ENCODE results near the gene TTLL13.
"Not testable (repeated sequence)": the region's sequence is repeated elsewhere in the genome, so short reads cannot be mapped to it uniquely, and the experiment has no call there.

Gene TTLL13

DNA sequence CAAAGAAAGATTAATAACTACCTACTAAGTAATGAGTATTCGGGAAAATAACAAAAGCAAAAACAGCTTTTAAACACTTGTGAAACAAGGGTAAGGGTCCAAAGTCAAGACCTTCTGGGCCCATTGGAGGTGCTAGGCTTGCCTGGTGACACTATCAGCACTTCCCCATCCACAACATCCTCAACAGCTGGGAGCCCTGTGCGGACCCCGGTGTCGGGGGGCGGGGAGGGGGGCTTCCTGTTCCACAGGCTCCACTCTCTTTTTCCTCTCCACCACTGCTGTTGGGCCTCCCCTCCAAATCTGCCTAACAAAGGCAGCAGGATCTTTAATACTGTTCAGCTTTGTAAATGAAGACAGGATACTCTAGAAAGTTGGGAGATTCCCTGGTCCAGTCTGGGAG lies 37.7 kb downstream of the TTLL13 start:
- Histone ChIP-seq H3K36me3 (ENCODE audit: control insufficient read depth, insufficient read depth, low read length) (no peaks in the 10 kb centered on the region), H3K4me3 (ENCODE audit: low read length) (no peak overlapping the region), H3K4me1 (ENCODE audit: control insufficient read depth, insufficient read depth, low read length) (no peaks in the 10 kb centered on the region), H3K9ac (ENCODE audit: low read length) (no peak overlapping the region), H3K27ac (ENCODE audit: low read depth, low read length) (no peak overlapping the region), H3K27me3 (ENCODE audit: control insufficient read depth, insufficient read depth, low read length) (no peaks in the 10 kb centered on the region)

DNA sequence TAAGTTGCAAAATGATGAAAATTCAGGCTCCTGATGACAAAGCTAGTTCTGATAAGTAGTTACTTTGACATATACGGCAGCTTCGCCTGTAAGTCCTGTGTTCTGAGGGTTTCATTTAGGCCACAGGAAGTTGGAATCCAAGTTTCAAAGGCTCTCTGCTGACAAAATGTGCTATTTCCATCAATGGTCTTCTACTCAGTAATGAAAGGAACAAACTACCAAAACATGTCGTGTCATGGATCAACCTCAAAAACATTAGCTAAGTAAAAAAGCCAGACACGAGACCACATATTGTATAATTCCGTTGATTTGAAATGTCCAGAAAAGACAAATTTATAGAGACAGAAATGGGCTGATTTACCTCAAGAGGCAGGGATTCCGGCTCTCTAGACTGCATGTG lies 38.6 kb downstream of the TTLL13 start:
- Histone ChIP-seq H3K9ac (ENCODE audit: low read length) (no peak overlapping the region), H3K4me1 (ENCODE audit: control insufficient read depth, insufficient read depth, low read length) (no peaks in the 10 kb centered on the region), H3K27me3 (ENCODE audit: control insufficient read depth, insufficient read depth, low read length) (no peaks in the 10 kb centered on the region), H3K36me3 (ENCODE audit: control insufficient read depth, insufficient read depth, low read length) (no peaks in the 10 kb centered on the region), H3K4me3 (ENCODE audit: low read length) (no peak overlapping the region), H3K27ac (ENCODE audit: low read depth, low read length) (no peak overlapping the region)

DNA sequence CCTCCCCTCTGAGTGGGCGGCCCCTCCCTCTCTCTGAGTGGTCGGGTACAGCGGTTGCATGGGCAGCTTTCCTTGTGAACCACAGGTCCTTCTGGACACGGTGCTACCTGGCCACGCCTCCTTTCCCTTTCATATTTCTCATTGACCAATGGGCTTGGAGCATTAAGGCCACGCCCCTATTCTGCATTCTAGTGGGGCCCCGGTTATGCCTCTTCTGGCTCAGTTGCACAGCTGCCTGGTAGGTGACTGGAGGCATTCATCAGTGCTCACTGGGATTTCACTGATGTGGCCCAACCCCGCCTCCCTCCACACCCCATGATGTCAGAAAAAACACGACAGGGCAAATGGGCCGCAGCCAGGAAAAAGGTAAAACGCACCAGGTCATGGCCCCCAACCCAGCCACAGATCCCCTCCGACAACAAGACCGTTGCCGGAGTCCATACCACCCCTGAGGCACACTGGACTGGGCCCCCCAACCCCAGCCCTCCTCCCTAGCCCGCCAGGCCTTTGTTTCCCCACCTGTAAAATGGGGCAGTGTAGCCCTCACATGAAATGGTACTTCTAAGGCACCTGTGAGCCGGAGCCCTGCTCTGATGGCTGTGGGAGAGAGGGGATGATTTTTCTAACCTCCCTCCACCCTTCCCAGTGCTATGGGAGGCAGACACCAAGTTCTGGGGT lies 42.5 kb downstream of the TTLL13 start:
- no peaks in the 10 kb centered on the region for H3K36me3 ChIP-seq (ENCODE audit: control insufficient read depth, insufficient read depth, low read length)
- H3K9ac ChIP-seq (ENCODE audit: low read length) = no peak overlapping the region
- no peaks in the 10 kb centered on the region for H3K4me1 ChIP-seq (ENCODE audit: control insufficient read depth, insufficient read depth, low read length)
- no peak overlapping the region for H3K4me3 ChIP-seq (ENCODE audit: low read length)
- H3K27me3 ChIP-seq (ENCODE audit: control insufficient read depth, insufficient read depth, low read length) = no peaks in the 10 kb centered on the region
- H3K27ac ChIP-seq (ENCODE audit: low read depth, low read length) = no peak overlapping the region

DNA sequence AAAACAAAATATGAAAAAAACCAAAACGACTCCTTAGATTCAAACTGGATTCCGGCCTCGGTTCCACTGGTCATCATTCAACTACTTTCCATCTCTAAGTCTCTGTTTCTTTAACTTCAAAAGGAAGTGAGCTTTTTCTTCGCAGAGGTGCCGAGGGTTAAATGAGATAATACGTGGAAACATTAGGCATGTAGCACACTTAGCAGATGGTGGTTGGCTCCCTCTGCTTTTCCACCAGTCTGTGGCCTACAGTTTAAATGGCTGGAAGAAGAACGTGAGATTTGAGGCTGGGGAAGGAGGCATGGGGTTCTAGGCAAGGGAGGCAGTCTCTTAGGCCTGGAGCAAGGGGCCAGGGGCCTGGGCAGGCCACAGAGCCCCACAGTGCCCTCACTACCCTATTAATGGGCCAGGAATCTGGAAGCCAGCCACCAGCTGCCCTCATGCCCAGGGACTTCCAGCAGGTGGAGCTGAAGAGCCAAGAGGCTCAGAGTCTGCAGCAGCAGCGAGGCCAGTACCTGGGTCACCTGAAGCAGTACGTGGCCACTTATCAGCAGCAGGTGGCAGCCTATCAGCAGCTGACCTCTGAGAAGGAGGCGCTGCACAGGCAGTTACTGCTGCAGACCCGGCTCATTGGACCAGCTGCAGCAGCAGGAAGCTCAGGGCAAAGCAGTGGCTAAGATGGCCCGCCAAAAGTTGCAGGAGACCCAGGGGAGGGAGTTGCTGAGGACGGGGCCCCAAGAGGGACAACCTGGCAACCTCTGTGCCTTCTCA lies 43.9 kb downstream of the TTLL13 start:
- H3K9ac ChIP-seq (ENCODE audit: low read length); H3K27me3 ChIP-seq (ENCODE audit: control insufficient read depth, insufficient read depth, low read length); H3K27ac ChIP-seq (ENCODE audit: low read depth, low read length); H3K4me3 ChIP-seq (ENCODE audit: low read length); H3K36me3 ChIP-seq (ENCODE audit: control insufficient read depth, insufficient read depth, low read length); H3K4me1 ChIP-seq (ENCODE audit: control insufficient read depth, insufficient read depth, low read length): not testable (repeated sequence)

DNA sequence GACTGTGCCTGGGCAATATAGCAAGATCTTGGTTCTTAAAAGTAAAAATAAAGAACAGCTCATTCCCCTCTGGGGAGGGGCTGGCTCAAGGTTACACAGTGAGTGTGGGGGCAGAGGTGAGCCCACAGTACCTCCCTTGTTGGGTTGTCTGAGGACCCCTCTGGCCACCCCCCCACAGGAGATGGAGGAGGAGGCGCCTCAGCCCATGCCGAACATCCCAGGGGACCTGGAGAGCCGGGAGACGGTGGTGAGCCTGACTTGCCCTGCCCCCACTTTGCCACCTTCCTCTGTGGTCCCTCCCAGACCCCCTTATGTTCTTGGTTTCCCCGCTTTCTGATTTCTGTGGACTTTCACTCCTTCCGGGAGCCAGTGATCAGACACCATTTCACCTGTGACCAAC lies 44.8 kb downstream of the TTLL13 start:
- no peaks in the 10 kb centered on the region for H3K4me1 ChIP-seq (ENCODE audit: control insufficient read depth, insufficient read depth, low read length)
- no peaks in the 10 kb centered on the region for H3K27me3 ChIP-seq (ENCODE audit: control insufficient read depth, insufficient read depth, low read length)
- H3K36me3 ChIP-seq (ENCODE audit: control insufficient read depth, insufficient read depth, low read length) = no peaks in the 10 kb centered on the region
- no peak overlapping the region for H3K4me3 ChIP-seq (ENCODE audit: low read length)
- no peak overlapping the region for H3K9ac ChIP-seq (ENCODE audit: low read length)
- H3K27ac ChIP-seq (ENCODE audit: low read depth, low read length) = no peak overlapping the region

DNA sequence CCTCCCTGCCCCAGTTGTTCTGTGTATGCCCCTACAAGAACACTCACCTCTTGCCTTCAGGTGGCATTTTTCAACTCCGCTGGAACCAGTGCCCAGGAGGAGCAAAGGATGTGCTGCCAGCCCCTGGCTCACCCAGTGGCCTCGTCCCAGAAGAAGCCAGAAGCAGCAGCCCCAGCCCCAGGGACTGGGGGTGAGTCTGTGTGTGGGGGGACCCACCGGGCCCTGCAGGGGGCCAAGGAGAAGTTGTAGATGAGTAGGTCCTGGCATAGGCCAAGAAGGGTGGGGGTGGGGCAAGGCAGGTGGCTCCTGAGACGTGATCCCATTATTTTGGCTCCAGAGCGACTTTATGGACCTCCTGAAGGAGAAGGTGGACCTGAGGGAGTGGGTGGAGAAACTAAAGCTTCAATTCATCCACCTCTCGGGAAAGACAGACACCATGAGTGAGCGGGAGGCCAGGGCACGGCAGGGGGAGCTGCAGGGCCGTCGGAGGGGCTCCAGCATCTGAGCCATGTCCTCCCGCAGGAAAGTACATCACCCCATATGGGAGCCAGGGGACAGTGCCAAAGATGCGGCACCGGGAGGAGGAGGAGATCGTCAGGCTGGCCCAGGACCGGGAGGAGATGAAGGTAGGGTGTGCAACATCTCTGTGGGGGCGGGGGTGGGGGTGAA lies 45.4 kb downstream of the TTLL13 start:
- H3K27me3 ChIP-seq (ENCODE audit: control insufficient read depth, insufficient read depth, low read length) = no peaks in the 10 kb centered on the region
- H3K4me3 ChIP-seq (ENCODE audit: low read length) = no peak overlapping the region
- H3K27ac ChIP-seq (ENCODE audit: low read depth, low read length) = no peak overlapping the region
- H3K9ac ChIP-seq (ENCODE audit: low read length) = no peak overlapping the region
- no peaks in the 10 kb centered on the region for H3K36me3 ChIP-seq (ENCODE audit: control insufficient read depth, insufficient read depth, low read length)
- H3K4me1 ChIP-seq (ENCODE audit: control insufficient read depth, insufficient read depth, low read length) = no peaks in the 10 kb centered on the region

DNA sequence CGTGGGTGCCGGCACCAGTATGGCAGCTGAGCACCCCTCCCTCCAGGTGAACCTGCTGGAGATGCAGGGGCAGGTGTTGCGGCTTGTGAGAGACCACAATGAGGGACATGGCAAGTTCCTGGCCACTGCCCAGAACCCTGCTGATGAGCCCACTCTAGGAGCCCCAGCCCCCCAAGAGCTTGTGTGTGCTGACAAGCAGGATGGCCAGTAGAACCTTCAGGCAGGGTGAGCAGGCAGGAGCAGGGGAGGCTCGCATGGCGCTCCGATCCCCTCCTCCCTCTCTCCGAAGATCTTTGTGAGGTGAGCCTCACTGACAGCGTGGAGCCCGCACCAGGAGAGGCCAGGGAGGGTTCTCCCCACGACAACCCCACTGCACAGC lies 45.9 kb downstream of the TTLL13 start:
- no peaks in the 10 kb centered on the region for H3K36me3 ChIP-seq (ENCODE audit: control insufficient read depth, insufficient read depth, low read length)
- no peaks in the 10 kb centered on the region for H3K4me1 ChIP-seq (ENCODE audit: control insufficient read depth, insufficient read depth, low read length)
- no peak overlapping the region for H3K27ac ChIP-seq (ENCODE audit: low read depth, low read length)
- no peak overlapping the region for H3K9ac ChIP-seq (ENCODE audit: low read length)
- H3K4me3 ChIP-seq (ENCODE audit: low read length) = no peak overlapping the region
- H3K27me3 ChIP-seq (ENCODE audit: control insufficient read depth, insufficient read depth, low read length) = no peaks in the 10 kb centered on the region

DNA sequence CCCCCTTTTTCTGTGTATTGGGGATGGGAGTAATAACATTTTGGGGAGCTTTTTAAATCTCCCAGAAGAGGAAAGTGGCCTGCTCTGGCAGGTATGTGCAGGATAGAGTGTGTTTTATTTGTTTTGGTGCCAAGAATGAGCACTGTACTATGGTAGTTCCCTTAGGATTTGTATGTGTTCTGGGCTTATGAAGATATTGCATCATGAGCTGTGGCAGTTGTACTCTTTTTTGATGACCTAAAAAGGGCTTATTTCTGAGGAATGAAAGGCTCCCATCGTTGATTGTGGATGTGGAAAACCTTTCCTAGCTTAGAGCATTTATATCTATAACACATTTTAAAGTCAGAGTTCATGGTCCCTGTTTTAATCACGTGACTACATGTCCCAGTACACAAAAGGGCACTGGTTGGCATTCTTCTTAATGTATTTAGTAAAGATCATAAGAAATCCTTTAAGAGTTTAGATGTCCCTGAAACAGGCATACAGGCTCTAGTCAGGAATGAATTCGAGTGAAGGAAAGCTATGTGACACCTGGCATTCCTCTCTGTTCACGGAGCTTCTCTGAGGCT lies 47.0 kb downstream of the TTLL13 start:
- not testable (repeated sequence) for H3K9ac ChIP-seq (ENCODE audit: low read length); H3K36me3 ChIP-seq (ENCODE audit: control insufficient read depth, insufficient read depth, low read length); H3K4me1 ChIP-seq (ENCODE audit: control insufficient read depth, insufficient read depth, low read length); H3K27me3 ChIP-seq (ENCODE audit: control insufficient read depth, insufficient read depth, low read length); H3K4me3 ChIP-seq (ENCODE audit: low read length); H3K27ac ChIP-seq (ENCODE audit: low read depth, low read length)

DNA sequence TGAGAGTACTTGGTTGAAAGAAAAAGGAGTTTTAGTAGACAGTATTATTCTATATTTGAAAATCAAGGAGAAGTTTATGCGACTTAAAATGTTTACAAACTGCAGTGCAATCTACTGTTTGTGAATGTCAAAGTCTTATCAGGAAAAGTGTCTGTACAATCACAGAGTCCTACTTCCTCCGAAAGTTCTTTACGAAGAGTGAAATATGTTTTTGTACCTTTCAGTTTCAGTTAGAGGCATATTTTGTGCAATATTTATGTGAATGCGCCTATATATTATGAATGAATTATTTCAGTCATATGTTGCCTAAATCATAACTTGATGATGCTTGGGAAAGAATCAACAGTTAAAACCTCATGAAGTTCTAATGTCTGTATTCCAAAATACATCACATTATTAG lies 47.7 kb downstream of the TTLL13 start:
- Histone ChIP-seq H3K27me3 (ENCODE audit: control insufficient read depth, insufficient read depth, low read length) (no peaks in the 10 kb centered on the region), H3K36me3 (ENCODE audit: control insufficient read depth, insufficient read depth, low read length) (no peaks in the 10 kb centered on the region), H3K4me3 (ENCODE audit: low read length) (no peak overlapping the region), H3K9ac (ENCODE audit: low read length) (no peak overlapping the region), H3K4me1 (ENCODE audit: control insufficient read depth, insufficient read depth, low read length) (no peaks in the 10 kb centered on the region), H3K27ac (ENCODE audit: low read depth, low read length) (no peak overlapping the region)

DNA sequence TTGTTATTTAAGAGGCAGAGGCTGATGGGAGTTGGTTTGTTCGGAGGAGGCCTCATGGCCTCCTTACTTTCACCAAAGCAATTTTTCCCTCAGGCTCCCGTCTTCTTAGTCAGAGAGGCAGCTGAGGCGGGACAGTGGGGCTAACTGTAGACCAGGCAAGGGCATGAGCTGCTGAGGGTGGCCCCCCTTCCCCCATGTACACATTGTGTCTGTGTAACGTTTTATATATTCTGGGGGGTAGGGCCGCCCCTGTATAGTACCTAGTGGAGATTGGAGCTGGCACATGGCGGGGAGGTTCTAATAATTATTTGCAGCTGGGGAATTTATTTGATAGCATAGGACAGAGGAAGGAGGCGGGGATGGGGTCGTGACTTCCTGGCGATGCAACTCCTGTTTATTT lies 51.2 kb downstream of the TTLL13 start:
- H3K27ac ChIP-seq (ENCODE audit: low read depth, low read length) = no peak overlapping the region
- no peaks in the 10 kb centered on the region for H3K4me1 ChIP-seq (ENCODE audit: control insufficient read depth, insufficient read depth, low read length)
- no peaks in the 10 kb centered on the region for H3K27me3 ChIP-seq (ENCODE audit: control insufficient read depth, insufficient read depth, low read length)
- no peaks in the 10 kb centered on the region for H3K36me3 ChIP-seq (ENCODE audit: control insufficient read depth, insufficient read depth, low read length)
- H3K4me3 ChIP-seq (ENCODE audit: low read length) = no peak overlapping the region
- H3K9ac ChIP-seq (ENCODE audit: low read length) = no peak overlapping the region

DNA sequence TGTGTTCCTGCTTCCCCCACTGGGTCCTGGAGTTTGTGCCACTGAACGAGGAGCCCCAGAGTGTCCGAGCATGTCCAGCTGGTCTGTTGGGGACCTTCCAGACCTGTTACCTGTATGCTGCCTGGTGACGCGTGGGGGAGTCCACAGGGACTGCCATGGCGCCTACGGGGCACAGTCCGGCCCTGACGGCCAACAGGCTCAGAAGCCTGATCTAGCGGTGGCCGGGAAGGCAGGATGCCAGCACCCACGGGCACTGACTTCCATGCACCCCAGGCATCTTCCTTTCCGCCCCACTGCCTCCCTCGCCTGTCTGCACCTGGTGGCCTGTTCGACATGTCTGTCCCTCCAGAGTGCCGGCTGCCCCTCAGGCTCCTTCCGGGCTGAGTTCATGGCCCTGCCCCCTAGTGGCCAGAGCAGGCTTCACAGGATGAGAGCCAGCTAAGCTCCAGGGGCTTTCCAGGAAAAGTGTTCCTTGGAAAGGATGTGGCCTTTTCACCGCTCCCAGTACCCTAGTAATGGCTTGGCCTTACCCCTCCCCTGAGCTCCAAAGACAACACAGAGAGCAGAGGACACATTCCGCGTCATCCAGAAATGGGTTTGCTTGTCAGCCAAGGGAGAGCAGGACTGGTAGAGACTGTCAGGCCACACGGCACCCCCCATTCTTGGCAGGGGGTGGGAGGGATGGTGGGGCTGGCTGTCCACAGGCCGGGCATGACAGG lies 51.8 kb downstream of the TTLL13 start:
- no peak overlapping the region for H3K27ac ChIP-seq (ENCODE audit: low read depth, low read length)
- no peak overlapping the region for H3K4me3 ChIP-seq (ENCODE audit: low read length)

DNA sequence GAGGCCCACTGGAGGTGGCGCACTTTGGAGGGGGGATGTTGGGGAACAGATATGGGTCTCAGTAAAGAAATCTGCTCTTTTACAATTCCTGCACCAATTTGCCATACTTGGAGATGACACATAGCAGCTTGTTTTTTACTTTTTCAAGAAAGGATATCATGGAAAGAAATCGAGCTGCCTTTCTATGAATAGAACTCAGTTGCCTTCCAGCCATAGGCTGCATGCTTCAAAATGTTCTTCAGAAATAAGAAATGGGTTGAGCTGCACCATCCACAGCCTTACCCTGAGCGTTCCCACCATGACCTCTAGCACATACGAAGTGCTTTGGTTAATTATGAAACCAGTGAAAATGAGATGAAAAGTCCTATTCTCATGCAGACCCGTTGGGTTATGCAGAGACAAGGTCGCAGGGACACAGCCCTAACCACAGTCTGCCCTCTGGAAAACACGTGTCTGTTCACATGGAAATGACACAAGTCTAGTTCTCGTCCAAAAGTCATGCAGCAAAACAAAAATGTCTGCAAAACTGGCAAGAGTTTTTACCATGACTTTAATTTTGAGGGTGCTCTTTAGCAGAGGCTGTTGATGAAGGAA lies 52.4 kb downstream of the TTLL13 start:
- no peaks in the 10 kb centered on the region for H3K27me3 ChIP-seq (ENCODE audit: control insufficient read depth, insufficient read depth, low read length)
- no peak overlapping the region for H3K27ac ChIP-seq (ENCODE audit: low read depth, low read length)
- no peaks in the 10 kb centered on the region for H3K36me3 ChIP-seq (ENCODE audit: control insufficient read depth, insufficient read depth, low read length)
- H3K9ac ChIP-seq (ENCODE audit: low read length) = no peak overlapping the region
- no peaks in the 10 kb centered on the region for H3K4me1 ChIP-seq (ENCODE audit: control insufficient read depth, insufficient read depth, low read length)
- no peak overlapping the region for H3K4me3 ChIP-seq (ENCODE audit: low read length)

More for the DNA sequence above, 51.8 kb downstream of the TTLL13 start:
- Histone ChIP-seq H3K36me3 (ENCODE audit: control insufficient read depth, insufficient read depth, low read length) (no peaks in the 10 kb centered on the region), H3K9ac (ENCODE audit: low read length) (no peak overlapping the region), H3K4me1 (ENCODE audit: control insufficient read depth, insufficient read depth, low read length) (no peaks in the 10 kb centered on the region), H3K27me3 (ENCODE audit: control insufficient read depth, insufficient read depth, low read length) (no peaks in the 10 kb centered on the region)

Measured in rectal smooth muscle tissue (tissue), 1 donor.